Testis (tissue), 2 donors: ENCODE measurements around the gene MAN1C1.

Experiments used
- POLR2A ChIP-seq: fragments of 450-650 bp; IDR thresholded peaks from one replicate; pipeline ENCODE4 v1.6.1; 2017; ENCODE audit warnings: antibody characterized with exemption, mild to moderate bottlenecking, moderate library complexity
- TF ChIP-seq, protein P1 (sequence below), 3 experiments: fragments of 450-650 bp in 2 of 3; fragments of 200-600 bp in 1 of 3; sonication (generic) in 1 of 3; IDR thresholded peaks; one replicate each; pipeline ENCODE4 v1.5.1; 2016 to 2019; ENCODE audit warnings: antibody characterized with exemption in 3 of 3, mild to moderate bottlenecking in 2 of 3, moderate library complexity in 1 of 3

DNA sequence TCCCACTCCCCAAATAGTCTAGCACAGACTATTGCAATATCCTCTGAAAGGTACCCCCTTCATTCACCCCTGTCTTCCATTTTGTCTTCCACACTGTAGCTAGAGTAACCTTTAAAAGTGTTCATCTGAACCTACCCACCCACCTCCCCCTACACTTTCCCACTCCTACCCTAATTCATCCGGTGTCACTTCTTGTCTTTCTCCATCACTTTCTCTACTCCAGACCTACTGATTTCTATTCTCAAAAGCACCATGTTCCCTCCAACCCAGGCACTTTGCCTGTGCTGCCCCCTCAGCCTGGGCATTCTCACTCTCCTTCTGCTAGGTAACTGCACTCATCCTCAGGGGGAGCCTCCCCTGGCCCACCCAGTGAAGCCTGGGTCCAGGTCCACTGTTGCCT, 4.7 kb upstream of the MAN1C1 start:
- TF ChIP-seq, protein P1, sequence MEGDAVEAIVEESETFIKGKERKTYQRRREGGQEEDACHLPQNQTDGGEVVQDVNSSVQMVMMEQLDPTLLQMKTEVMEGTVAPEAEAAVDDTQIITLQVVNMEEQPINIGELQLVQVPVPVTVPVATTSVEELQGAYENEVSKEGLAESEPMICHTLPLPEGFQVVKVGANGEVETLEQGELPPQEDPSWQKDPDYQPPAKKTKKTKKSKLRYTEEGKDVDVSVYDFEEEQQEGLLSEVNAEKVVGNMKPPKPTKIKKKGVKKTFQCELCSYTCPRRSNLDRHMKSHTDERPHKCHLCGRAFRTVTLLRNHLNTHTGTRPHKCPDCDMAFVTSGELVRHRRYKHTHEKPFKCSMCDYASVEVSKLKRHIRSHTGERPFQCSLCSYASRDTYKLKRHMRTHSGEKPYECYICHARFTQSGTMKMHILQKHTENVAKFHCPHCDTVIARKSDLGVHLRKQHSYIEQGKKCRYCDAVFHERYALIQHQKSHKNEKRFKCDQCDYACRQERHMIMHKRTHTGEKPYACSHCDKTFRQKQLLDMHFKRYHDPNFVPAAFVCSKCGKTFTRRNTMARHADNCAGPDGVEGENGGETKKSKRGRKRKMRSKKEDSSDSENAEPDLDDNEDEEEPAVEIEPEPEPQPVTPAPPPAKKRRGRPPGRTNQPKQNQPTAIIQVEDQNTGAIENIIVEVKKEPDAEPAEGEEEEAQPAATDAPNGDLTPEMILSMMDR (IDR thresholded peaks at IDR 0.05) = no peak
- TF ChIP-seq POLR2A = no peak
